Mesodermal cell (in vitro differentiated cells): ENCODE data around the gene UGT1A6.

ENCODE experiments used
- H3K27ac ChIP-seq: 2 replicates; pipeline ENCODE4 v1.7.0; 2013; ENCODE audit warnings: mild to moderate bottlenecking, low read depth, low read length, moderate library complexity; ENCODE audit not compliant: severe bottlenecking
- H3K36me3 ChIP-seq: 2 replicates; pipeline ENCODE4 v1.7.1; 2013; ENCODE audit warnings: mild to moderate bottlenecking, low read length, moderate library complexity; ENCODE audit not compliant: control insufficient read depth, insufficient read depth
- H3K4me1 ChIP-seq: one replicate; pipeline ENCODE4 v1.7.1; 2013; ENCODE audit warnings: mild to moderate bottlenecking, low read length; ENCODE audit not compliant: insufficient read depth, control insufficient read depth, poor library complexity, severe bottlenecking
- H3K4me3 ChIP-seq: 2 replicates; pipeline ENCODE4 v1.7.0; 2013; ENCODE audit warnings: low read length, control low read depth, mild to moderate bottlenecking; ENCODE audit not compliant: insufficient read depth, poor library complexity, severe bottlenecking; ENCODE audit errors: extremely low read depth
- H3K9me3 ChIP-seq: 2 replicates; pipeline ENCODE4 v1.7.1; 2013; ENCODE audit warnings: mild to moderate bottlenecking, low read length, moderate library complexity; ENCODE audit not compliant: control insufficient read depth
- WGBS, 2 experiments: methylation state at CpG; one replicate each; pipeline ENCODE4 v1.1.5; 2013; ENCODE audit warnings: missing lambda C conversion rate in 2 of 2; ENCODE audit not compliant: insufficient coverage in 2 of 2; 5-methylcytosine and 5-hydroxymethylcytosine counted together

UGT1A6 gene

GRCh38 chr2:233813236-233814055, 120.8 kb downstream of the UGT1A6 start:
- 78 to 93% methylated on average over 2 of the region's 3 CpGs for WGBS, 2 experiments
- no peak overlapping the region for H3K27ac ChIP-seq

GRCh38 chr2:233814056-233814835, 121.6 kb downstream of the UGT1A6 start:
- H3K9me3 ChIP-seq, result no peaks in the 10 kb centered on the region
- H3K4me3 ChIP-seq, result no peak overlapping the region
- no peaks in the 10 kb centered on the region for H3K4me1 ChIP-seq
- WGBS, 2 experiments, result 79 to 100% methylated on average over 1 to 2 of the region's 2 CpGs
- no peak overlapping the region for H3K27ac ChIP-seq
- H3K36me3 ChIP-seq, result no peaks in the 10 kb centered on the region

More at GRCh38 chr2:233813236-233814055, 120.8 kb downstream of the UGT1A6 start:
- H3K4me3 ChIP-seq, result no peak overlapping the region
- H3K36me3 ChIP-seq, result no peaks in the 10 kb centered on the region
- H3K9me3 ChIP-seq, result no peaks in the 10 kb centered on the region
- H3K4me1 ChIP-seq, result no peaks in the 10 kb centered on the region

DNA sequence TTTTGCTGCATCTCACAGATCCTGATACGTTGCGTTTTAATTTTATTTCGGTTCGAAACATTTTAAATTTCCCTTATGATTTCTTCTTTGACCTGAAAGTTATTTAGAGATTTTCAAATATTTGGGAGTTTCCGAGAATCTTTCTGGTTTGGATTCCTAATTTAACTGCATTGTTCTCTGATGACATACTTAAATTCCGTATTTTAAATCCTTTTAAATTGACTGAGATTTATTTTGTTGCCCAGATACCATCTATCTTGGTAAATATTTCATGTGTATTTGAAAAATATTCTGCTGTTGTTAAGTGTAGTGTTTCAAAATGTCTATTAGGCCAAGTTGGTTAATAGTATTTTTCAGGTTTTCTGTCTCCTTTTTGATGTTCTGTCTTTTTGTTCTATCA, 123.2 kb downstream of the UGT1A6 start:
- Histone ChIP-seq H3K4me3 (no peak overlapping the region), H3K4me1 (no peaks in the 10 kb centered on the region), H3K36me3 (no peaks in the 10 kb centered on the region), H3K9me3 (no peaks in the 10 kb centered on the region), H3K27ac (no peak overlapping the region)
- 100% methylated on average over 1 of the region's 6 CpGs; no CpG with 5 or more reads in 1 of the 2 experiments for WGBS, 2 experiments

DNA sequence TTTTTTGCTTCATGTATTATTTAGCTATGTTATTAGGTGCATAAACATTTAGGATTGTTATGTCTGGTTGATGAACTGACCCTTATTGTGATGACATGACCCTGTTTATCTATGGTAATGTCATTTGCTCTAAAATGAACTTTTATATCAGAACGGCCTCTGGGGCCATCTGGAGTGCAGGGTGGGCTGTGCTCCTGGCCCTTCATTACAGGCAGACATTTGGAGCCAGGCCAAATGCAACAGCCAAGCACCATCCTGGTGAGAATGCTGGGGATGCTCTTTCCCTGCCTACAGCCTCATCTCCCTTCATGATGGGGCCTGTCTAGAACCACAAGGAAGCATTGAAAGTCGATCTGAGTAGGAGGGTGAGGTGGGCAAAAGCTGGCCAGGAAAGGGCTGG, 123.6 kb downstream of the UGT1A6 start:
- Histone ChIP-seq H3K27ac (no peak overlapping the region), H3K36me3 (no peaks in the 10 kb centered on the region), H3K4me3 (no peak overlapping the region), H3K4me1 (no peaks in the 10 kb centered on the region), H3K9me3 (no peaks in the 10 kb centered on the region)
- WGBS, 2 experiments, result 86 to 88% methylated on average over 1 of the region's 2 CpGs

GRCh38 chr2:233816771-233817170, 124.1 kb downstream of the UGT1A6 start:
- Histone ChIP-seq H3K36me3 (no peaks in the 10 kb centered on the region), H3K4me3 (no peak overlapping the region), H3K9me3 (no peaks in the 10 kb centered on the region), H3K27ac (no peak overlapping the region), H3K4me1 (no peaks in the 10 kb centered on the region)
- WGBS, 2 experiments, result 100% methylated on average over 3 of the region's 4 CpGs; no CpG with 5 or more reads in 1 of the 2 experiments

DNA sequence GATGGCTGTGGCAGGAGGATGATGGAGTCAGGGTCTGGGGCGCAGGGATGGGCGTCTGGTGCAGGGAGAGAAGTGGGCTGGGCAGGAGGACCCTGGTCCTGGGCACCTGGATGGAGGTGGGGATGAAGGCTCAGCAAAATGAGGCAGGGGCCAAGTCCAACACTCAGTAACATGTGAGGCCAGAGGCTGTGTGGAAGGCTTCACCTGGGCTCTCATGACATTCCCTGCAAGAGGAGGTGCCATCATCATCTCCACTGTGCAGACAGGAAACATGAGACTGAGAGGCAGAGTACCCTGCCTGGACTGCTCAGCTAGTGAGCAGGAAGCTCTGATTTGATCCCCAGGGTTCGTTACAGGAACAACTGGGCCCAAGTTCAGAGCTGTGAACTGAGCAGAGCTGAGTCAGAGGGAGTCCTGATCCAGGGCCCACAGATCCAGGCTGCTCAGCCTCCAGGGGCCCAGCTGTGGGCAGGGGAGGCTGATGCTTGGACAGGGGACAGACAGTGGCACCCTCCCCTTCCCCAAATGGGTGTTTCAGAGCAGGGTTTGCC, 124.7 kb downstream of the UGT1A6 start:
- H3K36me3 ChIP-seq, result no peaks in the 10 kb centered on the region
- no peaks in the 10 kb centered on the region for H3K4me1 ChIP-seq
- no peak overlapping the region for H3K27ac ChIP-seq
- no peak overlapping the region for H3K4me3 ChIP-seq
- WGBS, 2 experiments, result 83 to 90% methylated on average over 3 of the region's 3 CpGs
- no peaks in the 10 kb centered on the region for H3K9me3 ChIP-seq

DNA sequence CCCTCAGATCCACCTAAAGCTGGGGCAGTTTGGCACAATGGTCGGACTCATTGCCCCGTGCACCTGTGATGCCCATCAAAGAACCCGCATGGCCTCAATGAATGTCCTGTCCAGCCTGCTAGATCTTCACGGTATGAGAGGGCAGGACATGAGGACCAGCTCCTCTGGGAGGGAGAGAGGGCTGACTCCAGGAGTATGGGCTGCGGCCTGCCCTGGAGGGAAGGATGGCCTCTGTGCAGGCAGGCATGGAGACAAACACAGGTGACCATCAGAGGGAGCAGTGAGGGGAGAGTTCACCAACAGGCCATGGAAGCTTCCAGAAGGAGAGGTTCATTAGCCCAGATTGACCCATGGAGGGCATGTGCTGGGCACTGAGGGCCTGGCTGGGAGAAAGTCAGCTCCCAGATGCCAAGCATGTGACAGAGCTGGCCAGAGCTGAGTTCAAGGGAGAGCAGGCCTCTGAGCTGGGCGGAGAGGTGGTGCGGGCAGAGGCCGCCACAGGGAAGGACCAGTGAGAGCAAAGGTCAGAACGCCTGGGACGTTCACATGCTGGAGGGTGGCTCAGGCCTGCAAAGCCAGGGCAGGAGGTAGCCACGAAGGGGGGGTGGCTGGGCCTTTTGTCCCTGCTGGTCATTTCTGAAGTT, 125.4 kb downstream of the UGT1A6 start:
- 90 to 91% methylated on average over 11 of the region's 11 CpGs for WGBS, 2 experiments
- H3K4me3 ChIP-seq, result no peak overlapping the region
- no peaks in the 10 kb centered on the region for H3K36me3 ChIP-seq
- no peak overlapping the region for H3K27ac ChIP-seq
- no peaks in the 10 kb centered on the region for H3K9me3 ChIP-seq
- H3K4me1 ChIP-seq, result no peaks in the 10 kb centered on the region

DNA sequence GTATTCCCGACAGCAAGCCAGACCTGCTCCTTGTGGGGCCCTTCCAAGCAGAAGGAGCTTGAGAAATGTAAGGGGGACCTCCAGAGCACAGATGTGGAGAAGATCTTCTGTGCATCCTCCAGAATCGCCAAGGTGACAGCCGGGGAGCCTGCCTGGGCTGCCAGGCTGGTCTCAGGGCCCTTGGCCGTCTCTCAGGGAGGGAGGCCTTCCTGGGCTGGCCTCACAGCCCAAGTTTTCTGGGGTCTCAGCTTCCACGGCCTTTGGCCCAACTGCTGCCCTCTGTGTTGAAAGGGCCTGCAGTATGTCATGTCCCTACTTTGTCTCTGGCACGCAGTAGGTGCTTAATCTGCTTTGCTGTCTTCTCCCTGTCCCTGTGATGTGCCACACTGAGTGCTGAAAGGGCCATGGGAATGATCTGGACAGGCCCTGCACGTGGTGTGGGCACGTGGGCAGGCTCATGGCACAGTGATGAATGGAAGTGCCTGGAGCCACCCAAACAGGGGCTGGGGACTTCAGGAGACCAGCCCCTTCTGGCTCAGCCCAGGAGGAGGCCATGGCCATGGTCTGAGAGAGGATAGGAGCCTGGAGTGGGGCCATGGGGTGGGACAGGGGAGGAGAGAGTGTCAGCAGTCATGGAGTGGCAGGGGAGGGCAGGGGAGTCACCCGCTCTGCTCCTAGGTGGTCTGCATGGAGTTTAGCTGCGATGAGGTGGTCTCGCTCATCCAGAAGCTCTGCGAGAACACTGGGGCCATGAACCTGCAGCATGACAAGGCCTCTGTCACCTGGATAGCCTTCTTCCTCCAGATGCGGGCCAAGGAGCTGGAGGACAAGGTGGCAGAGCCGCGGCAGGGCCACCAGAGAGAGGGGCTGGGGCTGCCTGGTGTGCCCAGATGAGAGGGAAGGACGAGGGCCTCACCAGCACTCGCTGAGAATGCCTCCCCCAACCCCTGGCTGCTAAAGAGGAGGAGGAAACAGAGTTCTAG, 126.2 kb downstream of the UGT1A6 start:
- no peaks in the 10 kb centered on the region for H3K4me1 ChIP-seq
- 77 to 81% methylated on average over 14 to 15 of the region's 17 CpGs for WGBS, 2 experiments
- H3K27ac ChIP-seq, result no peak overlapping the region
- H3K36me3 ChIP-seq, result no peaks in the 10 kb centered on the region
- no peaks in the 10 kb centered on the region for H3K9me3 ChIP-seq
- H3K4me3 ChIP-seq, result no peak overlapping the region

- H3K27ac ChIP-seq, result no peak overlapping the region
- no peaks in the 10 kb centered on the region for H3K9me3 ChIP-seq
- no peak overlapping the region for H3K4me3 ChIP-seq
- no peaks in the 10 kb centered on the region for H3K4me1 ChIP-seq
- H3K36me3 ChIP-seq, result no peaks in the 10 kb centered on the region
- 87 to 92% methylated on average over 15 to 16 of the region's 18 CpGs for WGBS, 2 experiments
Measured at GRCh38 chr2:233819884-233820773, 127.4 kb downstream of the UGT1A6 start.
